Muscle of arm (tissue), 12 donors: ENCODE results near the gene RUFY1. TPM values are rescaled to one million over a fixed set of nuclear protein-coding genes. Genes with fewer than 3 reads are reported as not detected.
A peak's percentile ranks its signal among the peaks of the same experiment; 100 is the strongest.
"Not testable (repeated sequence)": the region's sequence is repeated elsewhere in the genome, so short reads cannot be mapped to it uniquely, and the experiment has no call there.

ENCODE experiments used
- DNase-seq: peaks from one replicate; pipeline ENCODE4 v3.0.0-alpha.2; 2013
- polyA plus RNA-seq, 12 donors: library from polyadenylated mRNA; unstranded; fragments of 120-200 nt; gene quantifications; one replicate each; pipeline ENCODE4 v1.2.1, GENCODE V29; 2013; ENCODE audit not compliant: insufficient read length in 12 of 12

RUFY1 gene
- polyA plus RNA-seq, 12 donors: 32.8 to 52.7 (median 38.6) TPM; not detected in 1

GRCh38 chr5:179620703-179621350, 70.5 kb downstream of the RUFY1 start:
- no peak for DNase-seq

- no peak for DNase-seq
Observed at GRCh38 chr5:179621551-179622214, 71.3 kb downstream of the RUFY1 start.

- peak; percentile 100 for DNase-seq
Observed at GRCh38 chr5:179623003-179623905, 72.9 kb downstream of the RUFY1 start, which contains the start of gene HNRNPH1. HNRNPH1 (minus strand) TSS chr5:179623671; CDS start chr5:179623133, 538 bp downstream.

- no peak for DNase-seq
Observed at GRCh38 chr5:179623906-179624741, 73.8 kb downstream of the RUFY1 start.

- DNase-seq: no peak
Observed at GRCh38 chr5:179624841-179625271, 74.5 kb downstream of the RUFY1 start.

GRCh38 chr5:179633501-179634369, 83.4 kb downstream of the RUFY1 start:
- DNase-seq: not testable (repeated sequence)

- not testable (repeated sequence) for DNase-seq
Observed at GRCh38 chr5:179634370-179635172, 84.2 kb downstream of the RUFY1 start.

GRCh38 chr5:179639296-179639695, 88.9 kb downstream of the RUFY1 start:
- DNase-seq: not testable (repeated sequence)

GRCh38 chr5:179641745-179642144, 91.4 kb downstream of the RUFY1 start:
- not testable (repeated sequence) for DNase-seq

GRCh38 chr5:179642626-179643025, 92.3 kb downstream of the RUFY1 start:
- DNase-seq: not testable (repeated sequence)

GRCh38 chr5:179643141-179643920, 93.0 kb downstream of the RUFY1 start:
- DNase-seq: not testable (repeated sequence)

- not testable (repeated sequence) for DNase-seq
Observed at GRCh38 chr5:179644766-179645165, 94.4 kb downstream of the RUFY1 start.

GRCh38 chr5:179648410-179648809, 98.1 kb downstream of the RUFY1 start:
- no peak for DNase-seq

GRCh38 chr5:179649166-179649703, 98.9 kb downstream of the RUFY1 start:
- DNase-seq: not testable (repeated sequence)

- not testable (repeated sequence) for DNase-seq
Observed at GRCh38 chr5:179650245-179650644, 99.9 kb downstream of the RUFY1 start.

- DNase-seq: not testable (repeated sequence)
Observed at GRCh38 chr5:179653135-179653534, 102.8 kb downstream of the RUFY1 start.

GRCh38 chr5:179657302-179658178, 107.2 kb downstream of the RUFY1 start:
- DNase-seq: not testable (repeated sequence)
